ENCODE results near the gene FPR1. TPM values are rescaled to one million over a fixed set of nuclear protein-coding genes. Genes with fewer than 3 reads are reported as not detected.

The FPR1 gene
- total and polyA plus RNA-seq, 2 of the 13 experiments (the other 11 are each of a cell fraction or from before 2014, with no cell fraction given) = not detected

DNA sequence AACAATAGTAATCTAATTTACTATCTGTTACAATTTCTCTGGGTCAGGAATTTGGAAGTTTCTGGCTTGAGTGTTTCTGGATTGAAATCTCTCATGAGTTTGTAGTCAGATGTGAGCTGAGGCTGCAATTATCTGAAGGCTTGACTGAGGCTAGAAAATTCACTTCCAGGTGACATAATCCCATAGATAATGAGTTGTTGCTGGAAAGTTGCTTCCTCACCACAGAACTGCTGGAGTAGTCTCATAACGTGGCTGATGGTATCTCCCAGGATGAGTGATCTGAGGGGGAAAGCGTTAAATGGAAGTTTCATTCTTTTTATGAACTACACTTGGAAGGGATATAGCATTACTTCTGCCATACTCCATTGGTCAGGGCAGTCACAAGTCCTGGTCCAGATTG is 28.0 kb upstream of the FPR1 start:
- H3K4me2 ChIP-seq (ENCODE audit: low read depth, low read length) = no peak overlapping the region

More for the DNA sequence above, 28.0 kb upstream of the FPR1 start:
- Histone ChIP-seq H3K27ac (ENCODE audit: extremely low read length, insufficient read depth, low read length) (no peak overlapping the region), H3K4me3 (replicated peaks in 1 of 3; ENCODE audit: insufficient read depth in 1 of 3, low read depth in 2 of 3, low read length in 3 of 3) (no peak overlapping the region), H3K79me2 (ENCODE audit: insufficient read depth, low read length) (no peaks in the 10 kb centered on the region), H3K4me1 (ENCODE audit: insufficient read depth, low read length) (no peaks in the 10 kb centered on the region), H3K36me3 (replicated peaks in 1 of 2; ENCODE audit: control insufficient read depth in 1 of 2, insufficient read depth in 2 of 2, low read length in 2 of 2) (no peaks in the 10 kb centered on the region), H3K27me3 (ENCODE audit: control insufficient read depth in 1 of 2, insufficient read depth in 2 of 2, low read length in 2 of 2) (no peaks in the 10 kb centered on the region), H2AFZ (ENCODE audit: low read length) (no peak overlapping the region), H3K9ac (ENCODE audit: insufficient read depth, low read depth, low read length) (no peak overlapping the region), H3K9me3 (ENCODE audit: low read length) (no peaks in the 10 kb centered on the region), H4K20me1 (ENCODE audit: insufficient read depth, low read length) (no peaks in the 10 kb centered on the region)
- FAIRE-seq (no peak), ATAC-seq (no peak), DNase-seq (ENCODE audit: low spot score) (no peak)
- in situ Hi-C loops (cut with HindIII; ENCODE audit: extremely low pct_ligation_motif_present, low pct_unique_long_range_greater_than_20kb) (no loop called here), intact Hi-C loops (cut with micrococcal nuclease; ENCODE audit: unreplicated experiment) (no loop called here)
- no TSS peak for BruUV-seq (replicated peaks)
- no peak for TF ChIP-seq ZNF772 (CRISPR knock-in tag; IDR thresholded peaks at IDR 0.05)
- no peak for TF ChIP-seq ZNF629 (CRISPR knock-in tag; conservative IDR thresholded peaks at IDR 0.05)
- TF ChIP-seq PAF1 (CRISPR knock-in tag; IDR thresholded peaks at IDR 0.05) = no peak
- TF ChIP-seq FOXO1 (CRISPR knock-in tag; IDR thresholded peaks at IDR 0.05) = no peak
- TF ChIP-seq ZNF383 (CRISPR knock-in tag; IDR thresholded peaks at IDR 0.05; ENCODE audit: borderline replicate concordance) = no peak
- TF ChIP-seq TIGD3 (CRISPR knock-in tag; IDR thresholded peaks at IDR 0.05; ENCODE audit: borderline replicate concordance) = no peak
- TF ChIP-seq, protein P1, sequence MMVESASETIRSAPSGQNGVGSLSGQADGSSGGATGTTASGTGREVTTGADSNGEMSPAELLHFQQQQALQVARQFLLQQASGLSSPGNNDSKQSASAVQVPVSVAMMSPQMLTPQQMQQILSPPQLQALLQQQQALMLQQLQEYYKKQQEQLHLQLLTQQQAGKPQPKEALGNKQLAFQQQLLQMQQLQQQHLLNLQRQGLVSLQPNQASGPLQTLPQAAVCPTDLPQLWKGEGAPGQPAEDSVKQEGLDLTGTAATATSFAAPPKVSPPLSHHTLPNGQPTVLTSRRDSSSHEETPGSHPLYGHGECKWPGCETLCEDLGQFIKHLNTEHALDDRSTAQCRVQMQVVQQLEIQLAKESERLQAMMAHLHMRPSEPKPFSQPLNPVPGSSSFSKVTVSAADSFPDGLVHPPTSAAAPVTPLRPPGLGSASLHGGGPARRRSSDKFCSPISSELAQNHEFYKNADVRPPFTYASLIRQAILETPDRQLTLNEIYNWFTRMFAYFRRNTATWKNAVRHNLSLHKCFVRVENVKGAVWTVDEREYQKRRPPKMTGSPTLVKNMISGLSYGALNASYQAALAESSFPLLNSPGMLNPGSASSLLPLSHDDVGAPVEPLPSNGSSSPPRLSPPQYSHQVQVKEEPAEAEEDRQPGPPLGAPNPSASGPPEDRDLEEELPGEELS (CRISPR knock-in tag; IDR thresholded peaks at IDR 0.05) = no peak
- TF ChIP-seq NFE2 (CRISPR knock-in tag; IDR thresholded peaks at IDR 0.05) = no peak
- no peak for TF ChIP-seq NR2F1 (CRISPR knock-in tag; IDR thresholded peaks at IDR 0.05)
- TF ChIP-seq EHMT2 (IDR thresholded peaks at IDR 0.05; ENCODE audit: borderline replicate concordance, low read depth, low read length) = no peak
- TF ChIP-seq ZBTB4 (CRISPR knock-in tag; IDR thresholded peaks at IDR 0.05; ENCODE audit: borderline replicate concordance) = no peak
- TF ChIP-seq ZNF563 (CRISPR knock-in tag; IDR thresholded peaks at IDR 0.05) = no peak
- no peak for TF ChIP-seq FOSL1 (CRISPR knock-in tag; IDR thresholded peaks at IDR 0.05; ENCODE audit: borderline replicate concordance)
- TF ChIP-seq NFIB (CRISPR knock-in tag; IDR thresholded peaks at IDR 0.05; ENCODE audit: borderline replicate concordance) = no peak
- no peak for TF ChIP-seq ATF7-NPFF (CRISPR knock-in tag; IDR thresholded peaks at IDR 0.05; ENCODE audit: low read depth)
- TF ChIP-seq FLYWCH1 (CRISPR knock-in tag; IDR thresholded peaks at IDR 0.05) = no peak
- TF ChIP-seq, protein P2, sequence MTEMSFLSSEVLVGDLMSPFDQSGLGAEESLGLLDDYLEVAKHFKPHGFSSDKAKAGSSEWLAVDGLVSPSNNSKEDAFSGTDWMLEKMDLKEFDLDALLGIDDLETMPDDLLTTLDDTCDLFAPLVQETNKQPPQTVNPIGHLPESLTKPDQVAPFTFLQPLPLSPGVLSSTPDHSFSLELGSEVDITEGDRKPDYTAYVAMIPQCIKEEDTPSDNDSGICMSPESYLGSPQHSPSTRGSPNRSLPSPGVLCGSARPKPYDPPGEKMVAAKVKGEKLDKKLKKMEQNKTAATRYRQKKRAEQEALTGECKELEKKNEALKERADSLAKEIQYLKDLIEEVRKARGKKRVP (CRISPR knock-in tag; IDR thresholded peaks at IDR 0.05) = no peak
- TF ChIP-seq ESRRA (CRISPR knock-in tag; IDR thresholded peaks at IDR 0.05; ENCODE audit: low read depth) = no peak
- ChIA-PET CTCF (ENCODE audit: low intra/inter-chr PET ratio, low total read pairs) (no interaction called here), POLR2A (no interaction called here)
- WGBS (ENCODE audit: low lambda C conversion rate) = 0% methylated on average over 2 of the region's 2 CpGs
